Activated T-helper 1 cell treated with Interleukin-2 at 50 U/mL for 16 hours (primary cell): Measurements from ENCODE around the gene HDAC7.
A peak's percentile ranks its signal among the peaks of the same experiment; 100 is the strongest.

Source experiments
- DNase-seq: peaks from one replicate; pipeline ENCODE4 v3.0.0-alpha.2; 2020; ENCODE audit warnings: low read depth

Gene HDAC7

GRCh38 chr12:47819896-47820630, at the start of gene HDAC7:
Gene HDAC7 (minus strand): TSS chr12:47819903. CDS start chr12:47819785, 118 bp downstream.
- peak; percentile 56 for DNase-seq

DNA sequence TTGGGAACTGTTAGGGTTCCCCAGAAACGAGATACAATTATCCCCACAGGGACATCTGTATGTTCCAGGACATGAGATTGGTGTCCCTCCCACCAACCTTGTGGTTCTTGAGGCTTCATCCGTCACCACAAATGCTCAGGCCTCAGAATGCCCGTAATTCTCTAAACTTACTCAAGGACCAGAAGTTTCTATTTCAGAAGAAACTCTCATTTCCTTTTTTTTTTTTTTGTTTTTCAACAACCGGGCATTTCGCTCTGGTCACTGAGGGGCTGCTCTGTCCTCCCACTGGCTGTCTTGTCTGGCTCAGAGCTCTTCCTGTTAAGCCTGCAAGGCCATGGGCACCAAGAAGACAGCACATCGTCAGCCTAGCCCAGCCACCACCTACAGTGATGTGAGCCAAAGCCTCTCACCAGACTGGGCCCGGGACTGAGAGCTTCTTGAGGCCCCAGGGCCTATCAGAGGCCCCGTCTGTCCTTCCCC, 48.9 kb upstream of the HDAC7 start:
- DNase-seq = no peak

DNA sequence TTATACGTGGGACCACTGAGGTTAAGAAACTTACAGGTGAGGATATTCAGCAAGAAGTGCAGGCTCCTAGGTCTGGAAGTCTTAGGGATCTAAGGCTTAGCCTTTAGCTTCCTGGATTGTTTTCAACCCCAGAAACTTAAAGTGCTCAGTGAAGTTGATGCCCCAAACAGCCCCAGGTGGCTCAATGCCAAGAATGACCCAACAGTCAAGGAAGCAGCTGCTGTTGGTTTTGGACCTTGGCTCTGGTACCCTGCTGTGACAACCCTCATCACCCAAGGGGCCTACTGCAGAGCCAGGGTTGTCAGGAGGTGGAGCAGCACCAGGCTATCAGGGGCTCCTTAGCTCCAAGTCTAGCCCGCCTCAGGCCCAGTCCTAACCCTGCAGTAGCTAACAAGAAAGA, 48.3 kb upstream of the HDAC7 start:
- DNase-seq = no peak

GRCh38 chr12:47867495-47867941, 47.8 kb upstream of the HDAC7 start:
- no peak for DNase-seq

GRCh38 chr12:47864646-47865235, 45.0 kb upstream of the HDAC7 start:
- DNase-seq = no peak

DNA sequence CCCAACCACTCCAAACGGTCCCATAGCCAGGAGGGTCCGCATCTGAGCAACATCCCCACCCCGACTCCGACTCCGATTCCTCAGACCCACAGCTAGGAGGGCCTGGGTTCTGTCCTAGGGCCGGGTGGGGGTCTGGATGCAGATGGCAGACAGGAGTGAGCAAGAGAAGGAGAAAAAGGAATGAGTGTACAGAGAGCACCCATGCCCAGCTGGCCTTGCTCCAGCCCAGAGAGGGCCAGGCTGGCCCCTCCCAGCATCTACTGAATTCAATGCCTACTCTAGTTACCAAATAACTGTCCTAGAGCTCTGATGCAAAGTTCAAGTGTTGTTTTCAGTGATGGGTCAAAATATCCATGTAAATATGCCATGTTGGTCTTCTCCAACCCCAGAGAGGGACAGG, 44.3 kb upstream of the HDAC7 start:
- DNase-seq = no peak

DNA sequence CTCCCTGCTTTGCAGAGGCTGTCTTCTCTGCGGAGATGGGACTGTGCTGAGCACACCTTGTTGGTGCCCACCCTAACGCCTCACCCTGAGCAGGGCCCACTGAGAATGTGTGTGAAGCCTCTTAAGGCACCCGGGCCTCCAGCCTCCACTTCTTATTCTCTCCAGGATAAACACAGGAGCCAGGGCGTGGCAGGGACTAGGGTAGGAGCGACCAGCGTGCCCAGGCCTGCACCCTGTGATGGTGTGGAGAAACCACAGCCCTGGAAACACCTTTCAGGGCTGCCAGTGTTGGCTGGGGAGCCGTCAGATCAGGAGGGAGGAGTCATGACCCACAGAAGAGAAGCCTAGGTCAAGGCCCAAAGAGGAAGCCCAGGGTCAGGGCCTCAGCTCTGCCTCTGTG, 43.8 kb upstream of the HDAC7 start:
- no peak for DNase-seq

DNA sequence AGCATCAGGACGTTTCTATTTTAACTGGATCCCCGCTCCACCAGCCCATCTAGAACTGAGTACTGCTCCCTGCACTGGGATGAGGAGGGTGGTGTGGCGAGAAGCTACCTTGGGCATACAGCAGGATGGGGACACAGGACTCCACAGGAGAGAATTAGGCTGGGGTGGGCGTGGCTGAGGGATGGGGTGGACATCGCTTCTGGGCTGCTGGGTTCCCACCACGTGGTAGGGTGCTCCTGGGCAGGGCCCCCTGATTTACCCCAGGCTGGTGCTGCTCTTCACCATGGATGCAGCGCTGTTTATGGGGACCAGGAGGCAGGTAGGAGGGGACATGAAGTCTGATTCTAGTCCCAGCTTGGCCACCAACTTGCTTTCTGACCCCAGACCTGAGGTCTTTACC, 43.2 kb upstream of the HDAC7 start:
- no peak for DNase-seq

DNA sequence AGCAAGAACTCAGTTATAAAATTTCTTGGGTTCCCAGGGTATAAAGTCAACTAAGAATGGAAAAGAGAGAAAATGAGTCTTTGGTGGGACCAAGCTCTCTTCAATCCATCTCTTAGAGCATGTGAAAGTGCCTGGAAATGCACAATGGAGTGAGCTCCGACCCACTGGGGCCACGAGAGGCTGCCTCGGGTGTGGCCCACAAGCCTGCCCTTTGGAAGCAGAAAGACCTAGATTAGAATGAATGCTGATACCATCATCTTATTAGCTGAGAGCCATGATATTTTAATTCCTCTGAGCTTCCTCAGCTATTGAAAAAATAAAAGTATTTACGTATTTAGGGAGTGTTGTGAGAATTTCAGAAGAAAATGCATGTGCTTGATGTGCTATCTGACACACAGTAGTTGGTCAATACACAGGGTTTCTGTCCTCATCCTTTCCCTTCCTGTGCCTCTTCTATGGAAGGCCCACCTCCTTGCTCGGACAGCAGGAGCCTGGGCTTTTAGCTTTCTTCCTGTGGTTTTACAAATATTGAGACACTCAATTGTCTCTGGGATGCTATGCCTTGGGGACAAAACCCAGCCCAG, 42.6 kb upstream of the HDAC7 start:
- no peak for DNase-seq

- no peak for DNase-seq
Observed at GRCh38 chr12:47860873-47861272, 41.2 kb upstream of the HDAC7 start.

- DNase-seq = no peak
Observed at GRCh38 chr12:47860279-47860841, 40.7 kb upstream of the HDAC7 start.

GRCh38 chr12:47858511-47859266, 39.0 kb upstream of the HDAC7 start:
- no peak for DNase-seq

DNA sequence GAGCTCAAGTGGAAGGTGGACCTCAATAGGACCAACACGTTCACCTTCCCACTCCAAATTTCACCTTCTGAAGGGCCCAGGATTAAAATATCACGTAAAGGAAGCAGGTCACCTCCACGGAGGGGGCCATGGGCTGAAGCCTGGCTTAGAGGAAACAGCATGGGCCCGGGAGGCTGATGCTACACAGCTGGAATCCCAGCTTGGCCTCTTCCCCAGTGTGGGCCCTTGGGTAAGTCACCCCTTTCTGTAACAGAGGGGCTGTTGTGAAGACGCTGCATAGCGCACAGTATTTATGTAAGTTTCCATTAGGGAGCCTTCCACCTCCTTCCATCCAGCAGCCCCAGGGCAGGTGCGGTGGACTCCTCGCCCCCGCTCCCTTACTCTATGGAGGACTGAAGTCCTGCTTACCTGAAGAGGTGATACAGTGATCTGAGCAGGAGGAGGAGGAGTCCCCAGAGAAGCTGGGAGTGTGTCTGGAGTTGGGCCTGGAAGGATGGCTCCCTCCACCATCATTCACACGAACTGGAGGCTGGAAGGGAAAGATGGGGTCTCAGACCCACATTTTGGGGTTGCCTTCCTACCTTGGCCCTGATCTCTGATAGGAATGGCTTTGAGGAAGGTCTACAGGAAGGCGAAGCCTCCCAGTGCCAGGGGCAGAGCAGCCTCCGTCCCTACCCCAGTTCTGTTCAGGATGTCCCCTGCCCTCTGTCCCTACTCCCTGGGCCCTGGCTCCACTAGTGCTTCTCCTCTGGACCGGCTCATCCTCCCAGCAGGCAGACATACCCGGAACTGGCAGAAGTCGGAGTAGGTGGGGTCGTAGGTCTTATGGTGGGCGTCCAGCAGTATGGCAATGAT, 37.2 kb upstream of the HDAC7 start:
- DNase-seq = no peak

DNA sequence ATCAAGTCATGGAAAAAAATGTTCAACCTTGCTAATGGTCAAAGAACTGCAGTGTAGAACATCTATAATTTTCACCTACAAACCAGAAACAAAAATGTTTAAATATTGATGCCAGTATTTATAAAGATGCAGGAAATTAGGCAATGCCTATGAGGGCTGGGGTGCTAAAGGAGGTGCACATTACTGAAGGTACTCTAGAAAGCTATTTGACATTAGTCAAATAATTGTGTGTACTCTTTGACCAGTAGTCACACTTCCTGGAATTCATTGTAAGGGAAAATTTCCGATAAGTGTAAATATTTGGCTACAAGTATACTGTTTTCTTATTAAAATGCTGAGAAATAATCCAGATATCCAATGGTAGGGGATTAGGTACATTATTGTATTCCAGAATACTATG, 36.4 kb upstream of the HDAC7 start:
- no peak for DNase-seq

DNA sequence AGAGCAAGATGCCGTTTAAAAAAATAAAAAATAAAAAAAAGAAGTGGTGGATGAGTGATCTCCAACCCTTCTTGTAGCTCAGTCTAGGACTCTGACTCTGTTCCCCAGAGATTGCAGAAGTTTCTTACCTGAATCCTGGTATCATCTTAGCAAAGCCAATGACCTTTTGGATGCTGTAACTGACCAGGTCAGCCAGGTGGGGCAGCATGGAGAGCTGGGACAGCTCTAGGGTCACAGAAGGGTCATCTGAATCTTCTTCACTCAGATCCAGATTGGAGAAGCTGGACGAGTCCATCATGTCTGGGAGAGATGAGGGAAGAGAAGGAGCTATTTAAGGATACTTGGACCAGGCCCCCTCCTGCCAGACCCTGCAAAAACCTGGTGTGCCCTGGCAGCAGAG, 35.8 kb upstream of the HDAC7 start:
- DNase-seq = no peak

DNA sequence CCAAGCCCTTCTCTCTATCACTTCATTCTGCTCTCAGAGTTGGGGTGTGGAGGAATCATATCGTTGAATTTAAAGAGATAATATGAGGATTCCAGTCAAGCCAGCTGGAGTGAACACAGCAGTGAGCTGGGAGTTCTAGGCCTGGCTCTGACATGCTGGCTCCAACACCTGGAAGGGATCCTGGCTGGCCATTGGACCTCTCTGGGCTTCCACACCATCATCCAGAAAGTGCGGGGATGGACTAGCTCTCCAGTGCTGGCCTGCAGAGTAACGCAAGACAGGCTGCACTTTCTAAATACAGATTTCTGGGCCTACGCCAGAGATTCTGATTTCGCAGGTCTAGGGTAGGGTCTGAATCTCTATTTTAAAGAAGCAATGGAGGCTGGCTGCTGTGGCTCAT, 34.8 kb upstream of the HDAC7 start:
- no peak for DNase-seq

- no peak for DNase-seq
Observed at GRCh38 chr12:47852096-47852571, 32.4 kb upstream of the HDAC7 start.

GRCh38 chr12:47851303-47851952, 31.7 kb upstream of the HDAC7 start:
- DNase-seq = no peak

DNA sequence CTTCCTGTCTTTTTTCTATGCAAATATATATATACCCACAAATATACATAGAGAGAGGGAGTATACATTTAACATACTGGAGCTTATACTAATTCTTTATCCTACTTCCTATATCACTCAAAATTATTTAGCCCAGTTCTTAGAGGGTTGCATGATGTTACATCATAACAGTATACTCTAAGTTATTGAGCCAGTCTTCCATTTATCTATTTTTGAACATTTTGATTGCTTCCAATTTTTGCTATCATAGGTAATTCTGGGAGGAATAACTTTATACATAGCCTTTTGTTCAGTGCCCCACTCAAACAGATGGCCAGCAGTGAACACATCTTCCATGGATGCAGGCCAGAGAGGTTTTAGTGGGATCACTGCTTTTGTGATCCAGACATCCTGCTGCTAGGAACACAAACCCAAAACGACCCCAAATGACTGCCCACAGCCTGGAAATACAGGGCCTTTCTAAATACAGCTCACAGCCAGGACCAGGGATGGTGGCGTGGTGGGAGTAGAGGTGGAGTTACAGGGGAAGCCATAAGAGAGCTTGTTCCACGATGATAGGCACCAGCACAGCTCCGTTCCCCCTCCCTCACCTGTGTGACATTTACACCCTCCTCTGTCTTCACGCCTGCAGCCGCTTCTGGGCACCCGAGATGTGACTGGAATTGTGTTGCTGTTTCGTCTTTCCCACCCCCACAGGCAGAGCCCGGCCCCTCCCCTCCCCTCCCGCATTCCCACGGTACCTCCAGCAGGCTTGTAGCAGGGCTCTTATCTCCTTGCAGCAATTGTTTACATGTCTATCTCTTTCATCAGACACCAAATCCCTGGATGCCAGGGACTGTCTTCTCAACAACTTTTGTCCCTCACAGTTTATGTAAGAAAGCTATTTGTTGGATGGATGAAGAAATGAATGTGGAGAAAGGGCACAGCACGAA, 30.7 kb upstream of the HDAC7 start:
- DNase-seq = no peak

DNA sequence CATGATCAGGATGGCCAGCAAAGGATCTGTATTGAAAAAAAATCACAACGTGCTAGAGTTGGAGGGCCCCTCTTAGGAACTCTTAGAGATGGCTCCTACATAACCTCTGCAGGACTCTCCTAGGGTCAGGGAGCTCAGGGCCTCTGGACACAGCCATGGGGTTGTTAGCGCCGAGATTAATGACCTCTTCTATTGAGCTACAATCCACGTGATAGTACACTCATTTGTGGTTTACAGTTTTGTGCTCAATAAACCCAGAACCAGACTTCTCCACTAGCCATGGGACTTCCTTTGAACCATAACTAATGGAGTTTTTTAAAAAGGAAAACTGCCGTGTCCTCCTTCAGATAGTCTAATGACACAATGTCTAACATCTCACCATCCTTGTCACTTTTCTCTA, 29.6 kb upstream of the HDAC7 start:
- DNase-seq = no peak
